Measurements from ENCODE around the gene ANKRD24. TPM values are rescaled to one million over a fixed set of nuclear protein-coding genes. Genes with fewer than 3 reads are reported as not detected.
"Not testable (repeated sequence)": the region's sequence is repeated elsewhere in the genome, so short reads cannot be mapped to it uniquely, and the experiment has no call there.

The ANKRD24 gene
- total RNA-seq, 4 donors from 2014 or later, result 0.30 to 1.7 (median 0.61) TPM

DNA sequence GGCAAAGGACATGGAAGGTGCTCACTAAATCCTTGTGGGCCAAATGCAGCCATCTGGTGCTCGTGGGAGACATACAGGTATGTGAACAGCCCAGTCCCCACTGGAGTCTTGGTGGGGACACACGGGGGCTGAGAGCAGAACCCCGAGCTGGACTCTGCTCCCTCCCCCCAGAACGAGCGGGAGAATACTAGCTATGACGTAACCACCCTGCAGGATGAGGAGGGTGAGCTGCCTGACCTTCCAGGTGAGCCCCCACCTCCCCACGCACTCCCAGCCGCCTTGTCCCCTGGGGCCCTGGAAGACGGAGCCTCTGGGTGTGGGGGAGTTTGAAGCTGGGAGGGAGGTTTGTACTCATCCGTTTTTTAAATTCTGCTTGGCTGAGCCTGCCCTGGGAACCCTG is 33.3 kb downstream of the ANKRD24 start:
- peaks cover 0 to 3% (median 0%) of the 10 kb centered on the region in 4 donors for H3K9me3 ChIP-seq
- 61 to 76% methylated on average over 10 of the region's 10 CpGs for WGBS, 2 donors
- H3K4me1 ChIP-seq, result no peaks in the 10 kb centered on the region
- no peaks in the 10 kb centered on the region for H3K36me3 ChIP-seq
- TF ChIP-seq EP300 (IDR thresholded peaks at IDR 0.05), result no peak
- TF ChIP-seq, protein P1, sequence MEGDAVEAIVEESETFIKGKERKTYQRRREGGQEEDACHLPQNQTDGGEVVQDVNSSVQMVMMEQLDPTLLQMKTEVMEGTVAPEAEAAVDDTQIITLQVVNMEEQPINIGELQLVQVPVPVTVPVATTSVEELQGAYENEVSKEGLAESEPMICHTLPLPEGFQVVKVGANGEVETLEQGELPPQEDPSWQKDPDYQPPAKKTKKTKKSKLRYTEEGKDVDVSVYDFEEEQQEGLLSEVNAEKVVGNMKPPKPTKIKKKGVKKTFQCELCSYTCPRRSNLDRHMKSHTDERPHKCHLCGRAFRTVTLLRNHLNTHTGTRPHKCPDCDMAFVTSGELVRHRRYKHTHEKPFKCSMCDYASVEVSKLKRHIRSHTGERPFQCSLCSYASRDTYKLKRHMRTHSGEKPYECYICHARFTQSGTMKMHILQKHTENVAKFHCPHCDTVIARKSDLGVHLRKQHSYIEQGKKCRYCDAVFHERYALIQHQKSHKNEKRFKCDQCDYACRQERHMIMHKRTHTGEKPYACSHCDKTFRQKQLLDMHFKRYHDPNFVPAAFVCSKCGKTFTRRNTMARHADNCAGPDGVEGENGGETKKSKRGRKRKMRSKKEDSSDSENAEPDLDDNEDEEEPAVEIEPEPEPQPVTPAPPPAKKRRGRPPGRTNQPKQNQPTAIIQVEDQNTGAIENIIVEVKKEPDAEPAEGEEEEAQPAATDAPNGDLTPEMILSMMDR (IDR thresholded peaks at IDR 0.05), result no peak
- no peak for DNase-seq (ENCODE audit: low spot score in 2 of 2)
- no peak overlapping the region for H3K4me3 ChIP-seq
- no peak overlapping the region for H3K27ac ChIP-seq
- H3K27me3 ChIP-seq, result no peaks in the 10 kb centered on the region

DNA sequence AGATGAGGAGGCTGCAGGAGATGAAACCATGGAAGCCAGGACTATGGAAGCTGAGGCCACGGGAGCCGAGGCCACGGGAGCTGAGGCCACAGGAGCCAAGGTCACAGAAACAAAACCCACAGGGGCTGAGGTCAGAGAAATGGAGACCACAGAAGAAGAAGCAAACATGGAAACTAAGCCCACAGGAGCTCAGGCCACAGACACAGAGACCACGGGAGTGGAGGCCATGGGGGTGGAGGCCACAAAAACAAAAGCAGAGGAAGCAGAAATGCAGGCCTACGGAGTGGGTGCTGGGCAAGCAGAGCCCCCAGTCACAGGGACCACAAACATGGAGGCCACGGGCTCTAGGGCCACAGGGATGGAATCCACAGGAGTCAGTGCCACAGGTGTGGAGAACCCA is 34.4 kb downstream of the ANKRD24 start:
- H3K36me3 ChIP-seq, result no peaks in the 10 kb centered on the region
- no peak for DNase-seq (ENCODE audit: low spot score in 2 of 2)
- H3K4me3 ChIP-seq, result no peak overlapping the region
- H3K27me3 ChIP-seq, result no peaks in the 10 kb centered on the region
- 79 to 86% methylated on average over 6 of the region's 6 CpGs for WGBS, 2 donors
- H3K27ac ChIP-seq, result no peak overlapping the region
- TF ChIP-seq POLR2A (IDR thresholded peaks at IDR 0.05) (no peak), EP300 (IDR thresholded peaks at IDR 0.05) (no peak)
- TF ChIP-seq, protein P1 (IDR thresholded peaks at IDR 0.05), result no peak
- no peaks in the 10 kb centered on the region for H3K4me1 ChIP-seq
- H3K9me3 ChIP-seq, result peaks cover 0 to 3% (median 0%) of the 10 kb centered on the region in 4 donors

GRCh38 chr19:4217429-4218264 is 35.2 kb downstream of the ANKRD24 start:
- H3K4me3 ChIP-seq, result no peak overlapping the region
- no peaks in the 10 kb centered on the region for H3K4me1 ChIP-seq
- WGBS, 2 donors, result 94% methylated on average over 24 to 70 of the region's 81 CpGs
- no peaks in the 10 kb centered on the region for H3K27me3 ChIP-seq
- TF ChIP-seq, protein P1 (IDR thresholded peaks at IDR 0.05), result no peak
- TF ChIP-seq POLR2A (IDR thresholded peaks at IDR 0.05) (no peak), EP300 (IDR thresholded peaks at IDR 0.05) (no peak)
- DNase-seq (ENCODE audit: low spot score in 2 of 2), result no peak
- H3K36me3 ChIP-seq, result no peaks in the 10 kb centered on the region
- H3K27ac ChIP-seq, result no peak overlapping the region
- H3K9me3 ChIP-seq, result peaks cover 0 to 3% (median 0%) of the 10 kb centered on the region in 4 donors

DNA sequence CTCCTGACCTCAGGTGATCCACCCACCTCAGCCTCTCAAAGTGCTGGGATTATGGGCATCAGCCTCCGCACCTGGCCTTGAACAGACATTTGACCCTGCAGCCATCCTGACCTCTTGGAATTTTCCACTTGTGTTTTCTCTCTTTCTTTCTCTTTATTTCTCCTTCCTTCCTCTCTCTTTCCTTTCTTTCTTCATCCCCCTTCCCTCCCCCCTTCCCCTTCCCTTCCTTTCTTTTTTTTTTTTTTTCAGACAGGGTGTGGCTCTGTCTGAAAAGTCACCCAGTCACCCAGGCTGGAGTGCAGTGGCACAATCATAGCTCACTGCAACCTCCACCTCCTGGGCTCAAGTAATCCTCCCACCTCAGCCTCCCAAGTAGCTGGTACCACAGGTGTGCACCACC is 36.0 kb downstream of the ANKRD24 start:
- not testable (repeated sequence) for H3K9me3 ChIP-seq; H3K4me3 ChIP-seq; H3K36me3 ChIP-seq; DNase-seq (ENCODE audit: low spot score in 2 of 2); H3K27me3 ChIP-seq; H3K27ac ChIP-seq; H3K4me1 ChIP-seq
- WGBS, 2 donors, result 86 to 88% methylated on average over 1 of the region's 1 CpG

DNA sequence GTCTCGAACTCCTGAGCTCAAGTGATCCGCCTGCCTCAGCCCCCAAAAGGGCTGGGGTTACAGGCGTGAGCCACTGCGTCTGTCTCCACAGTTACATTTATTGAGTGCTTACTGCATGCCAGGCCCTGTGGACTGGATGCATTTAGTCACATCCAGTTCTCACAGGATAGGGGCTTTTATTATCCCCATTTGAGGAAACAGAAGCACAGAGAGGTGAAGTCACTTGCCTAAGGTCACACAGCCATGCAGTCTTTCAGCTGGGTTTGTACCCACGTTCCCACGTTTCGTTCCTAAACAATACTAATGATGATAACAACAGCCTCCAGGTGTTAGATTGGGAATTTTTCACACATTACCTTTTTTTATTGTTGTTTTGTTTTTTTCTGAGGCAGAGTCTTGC is 37.7 kb downstream of the ANKRD24 start:
- no peaks in the 10 kb centered on the region for H3K36me3 ChIP-seq
- no peak overlapping the region for H3K27ac ChIP-seq
- TF ChIP-seq, protein P1 (IDR thresholded peaks at IDR 0.05), result no peak
- TF ChIP-seq POLR2A (IDR thresholded peaks at IDR 0.05) (no peak), EP300 (IDR thresholded peaks at IDR 0.05) (no peak)
- H3K4me1 ChIP-seq, result no peaks in the 10 kb centered on the region
- H3K9me3 ChIP-seq, result peaks cover 0 to 3% (median 0%) of the 10 kb centered on the region in 4 donors
- DNase-seq (ENCODE audit: low spot score in 2 of 2), result no peak
- 90% methylated on average over 7 of the region's 7 CpGs for WGBS, 2 donors
- H3K4me3 ChIP-seq, result no peak overlapping the region
- H3K27me3 ChIP-seq, result no peaks in the 10 kb centered on the region

Data from tibial nerve (tissue), 4 donors.